Measurements from ENCODE around the gene SYNE2.
A peak's percentile ranks its signal among the peaks of the same experiment; 100 is the strongest.

The SYNE2 gene

DNA sequence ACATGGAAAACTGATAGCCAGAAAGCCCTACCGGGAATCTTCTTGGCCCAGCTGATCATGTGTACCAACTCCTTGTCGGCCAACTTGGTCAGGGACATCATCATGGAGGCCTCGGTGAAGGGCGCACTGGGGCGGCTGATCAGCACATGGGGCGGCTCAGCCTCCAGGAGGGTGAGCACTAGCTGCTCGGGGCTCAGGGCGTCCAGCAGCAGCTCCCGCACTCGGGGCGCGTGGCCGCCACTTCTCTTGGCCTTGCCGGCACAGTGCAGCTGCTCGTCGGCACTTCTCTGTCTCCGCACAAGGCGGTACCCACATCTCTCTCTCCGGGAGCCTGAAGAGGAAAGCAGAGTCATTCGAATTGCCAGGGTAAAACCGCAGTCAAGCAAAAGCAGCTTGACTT is 407.6 kb downstream of the SYNE2 start:
- no peak for DNase-seq (ENCODE audit: low spot score)

DNA sequence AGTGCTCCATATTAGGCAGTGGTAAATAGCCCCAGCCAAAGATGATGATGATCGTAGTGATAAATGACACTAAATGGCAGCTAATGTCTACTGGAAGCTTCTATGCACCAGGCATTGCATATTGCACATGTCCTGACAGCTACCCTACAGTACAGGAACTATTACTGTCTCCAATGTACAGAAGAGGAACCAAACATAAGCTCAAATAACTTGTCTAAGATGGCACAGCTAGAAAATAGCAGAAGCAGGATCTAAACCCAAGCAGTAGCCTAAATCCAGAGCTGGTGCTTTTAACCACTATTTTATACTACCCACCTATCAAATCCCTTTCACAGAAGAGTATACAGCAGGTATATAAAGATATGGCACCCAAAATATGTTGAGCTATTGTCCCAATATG is 412.4 kb downstream of the SYNE2 start:
- DNase-seq (ENCODE audit: low spot score): no peak

DNA sequence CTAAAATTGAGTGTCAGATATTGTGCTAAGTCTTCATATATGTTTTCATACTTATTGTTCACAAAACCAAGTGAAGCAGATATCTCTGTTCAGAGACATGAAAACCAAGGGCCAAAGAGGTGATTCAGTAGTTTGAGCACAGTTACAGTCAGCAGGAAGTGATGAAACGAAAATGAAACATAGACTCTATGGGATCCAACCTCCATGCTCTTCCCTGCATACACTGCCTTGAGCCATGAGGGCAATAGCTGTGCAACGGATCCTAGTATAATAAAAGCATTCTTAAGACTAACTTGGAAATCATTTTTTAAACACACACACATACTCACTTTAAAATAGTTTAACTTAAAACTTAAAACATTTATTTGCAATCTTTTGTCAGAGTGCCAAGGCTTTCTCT is 413.4 kb downstream of the SYNE2 start:
- DNase-seq (ENCODE audit: low spot score): peak; percentile 15

DNA sequence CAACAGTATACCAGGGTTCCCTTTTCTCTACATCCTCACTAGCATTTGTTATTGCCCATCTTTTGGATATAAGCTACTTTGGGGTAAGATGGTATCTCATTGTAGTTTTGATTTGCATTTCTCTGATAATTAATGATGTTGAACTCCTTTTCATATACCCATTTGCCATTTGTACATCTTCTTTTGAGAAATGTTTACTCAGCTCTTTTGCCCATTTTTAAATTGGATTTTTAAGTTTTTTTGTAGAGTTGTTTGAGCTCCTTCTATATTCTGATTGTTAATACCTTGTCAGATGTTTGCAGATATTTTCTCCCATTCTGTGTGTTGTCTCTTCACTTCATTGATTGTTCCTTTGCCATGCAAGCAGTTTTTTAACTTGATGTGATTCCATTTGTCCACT is 419.2 kb downstream of the SYNE2 start:
- DNase-seq (ENCODE audit: low spot score): no peak
